ENCODE measurements around the gene LRRC47. TPM values are rescaled to one million over a fixed set of nuclear protein-coding genes. Genes with fewer than 3 reads are reported as not detected.
"Not testable (repeated sequence)": the region's sequence is repeated elsewhere in the genome, so short reads cannot be mapped to it uniquely, and the experiment has no call there.

LRRC47 gene
- total RNA-seq, 1 donor from 2014 or later = 55.4 TPM

DNA sequence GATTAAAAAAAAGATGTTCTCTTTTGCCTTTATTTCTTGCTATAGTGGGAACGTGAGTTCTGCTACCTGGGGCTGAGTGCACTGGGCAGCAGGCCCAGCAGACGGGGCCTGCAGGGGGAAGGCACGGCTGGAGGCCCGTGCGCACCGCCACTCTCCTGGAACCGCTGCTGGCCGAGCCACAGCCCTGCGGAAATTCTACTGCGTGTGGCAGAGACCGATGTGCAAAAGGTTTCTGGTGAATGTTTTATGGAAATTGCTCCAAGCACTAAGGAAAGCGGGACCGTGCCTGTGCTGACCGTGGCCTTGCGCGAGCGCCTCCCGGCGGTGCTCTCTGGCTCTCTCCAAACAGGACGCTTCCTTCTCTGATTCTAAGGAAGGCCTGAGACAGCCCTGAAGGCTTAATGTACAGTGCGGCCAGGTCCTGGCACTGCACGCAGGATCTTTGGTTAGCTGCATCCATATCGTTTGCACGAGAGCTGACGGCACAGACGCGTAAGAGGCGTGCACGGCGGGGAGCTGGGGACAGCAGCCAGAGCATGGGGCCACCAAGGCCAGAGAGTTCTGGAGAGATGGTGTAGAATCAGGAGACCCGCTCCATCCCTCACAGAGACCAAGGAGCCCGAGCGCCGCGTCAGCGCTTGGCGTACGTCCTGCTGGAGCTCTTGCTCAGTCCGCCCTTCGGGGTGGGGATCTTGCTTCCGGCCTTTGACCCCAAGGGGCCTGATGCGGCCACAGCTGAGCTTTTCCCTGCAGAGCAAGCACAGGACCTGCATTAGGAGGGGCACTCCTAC is 18.7 kb upstream of the LRRC47 start:
- H3K27me3 Mint-ChIP-seq (ENCODE audit: low read depth) = peaks cover 4% of the 10 kb centered on the region
- H3K27ac Mint-ChIP-seq = no peak overlapping the region
- TF ChIP-seq, protein P1, sequence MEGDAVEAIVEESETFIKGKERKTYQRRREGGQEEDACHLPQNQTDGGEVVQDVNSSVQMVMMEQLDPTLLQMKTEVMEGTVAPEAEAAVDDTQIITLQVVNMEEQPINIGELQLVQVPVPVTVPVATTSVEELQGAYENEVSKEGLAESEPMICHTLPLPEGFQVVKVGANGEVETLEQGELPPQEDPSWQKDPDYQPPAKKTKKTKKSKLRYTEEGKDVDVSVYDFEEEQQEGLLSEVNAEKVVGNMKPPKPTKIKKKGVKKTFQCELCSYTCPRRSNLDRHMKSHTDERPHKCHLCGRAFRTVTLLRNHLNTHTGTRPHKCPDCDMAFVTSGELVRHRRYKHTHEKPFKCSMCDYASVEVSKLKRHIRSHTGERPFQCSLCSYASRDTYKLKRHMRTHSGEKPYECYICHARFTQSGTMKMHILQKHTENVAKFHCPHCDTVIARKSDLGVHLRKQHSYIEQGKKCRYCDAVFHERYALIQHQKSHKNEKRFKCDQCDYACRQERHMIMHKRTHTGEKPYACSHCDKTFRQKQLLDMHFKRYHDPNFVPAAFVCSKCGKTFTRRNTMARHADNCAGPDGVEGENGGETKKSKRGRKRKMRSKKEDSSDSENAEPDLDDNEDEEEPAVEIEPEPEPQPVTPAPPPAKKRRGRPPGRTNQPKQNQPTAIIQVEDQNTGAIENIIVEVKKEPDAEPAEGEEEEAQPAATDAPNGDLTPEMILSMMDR (IDR thresholded peaks at IDR 0.05; ENCODE audit: unreplicated experiment) = no peak

DNA sequence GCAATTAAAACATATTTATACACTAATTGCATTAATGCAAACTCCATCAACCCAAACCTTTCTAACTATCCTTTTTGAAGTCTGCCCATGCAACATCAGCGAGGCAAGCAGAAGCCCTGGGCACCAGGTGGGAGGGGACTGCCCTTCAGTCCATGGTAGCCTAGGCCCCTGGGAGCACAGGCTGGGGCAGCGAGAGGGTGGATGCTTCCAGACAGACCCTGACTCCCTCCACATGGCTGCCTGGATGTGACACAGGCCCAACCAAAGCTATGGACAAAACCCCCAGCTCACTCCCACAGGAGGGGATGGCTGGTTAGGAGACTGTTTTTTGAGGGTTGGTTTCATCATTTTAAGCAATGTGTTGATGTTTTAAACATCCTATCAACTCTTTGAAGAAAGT is 17.8 kb upstream of the LRRC47 start:
- H3K9me3 Mint-ChIP-seq = no peaks in the 10 kb centered on the region
- H3K4me3 Mint-ChIP-seq = no peak overlapping the region
- no peak for DNase-seq (ENCODE audit: low spot score in 2 of 2, unreplicated experiment in 2 of 2)
- TF ChIP-seq, protein P1 (IDR thresholded peaks at IDR 0.05; ENCODE audit: unreplicated experiment) = no peak
- H3K4me1 Mint-ChIP-seq = peaks cover 2% of the 10 kb centered on the region
- H3K36me3 Mint-ChIP-seq = peaks cover 17% of the 10 kb centered on the region
- H3K27me3 Mint-ChIP-seq (ENCODE audit: low read depth) = peaks cover 4% of the 10 kb centered on the region
- no peak overlapping the region for H3K27ac Mint-ChIP-seq

More for the DNA sequence above, 18.7 kb upstream of the LRRC47 start:
- no peaks in the 10 kb centered on the region for H3K9me3 Mint-ChIP-seq
- peaks cover 8% of the 10 kb centered on the region for H3K4me1 Mint-ChIP-seq
- peaks cover 18% of the 10 kb centered on the region for H3K36me3 Mint-ChIP-seq
- no peak overlapping the region for H3K4me3 Mint-ChIP-seq
- DNase-seq (ENCODE audit: low spot score in 2 of 2, unreplicated experiment in 2 of 2) = no peak

DNA sequence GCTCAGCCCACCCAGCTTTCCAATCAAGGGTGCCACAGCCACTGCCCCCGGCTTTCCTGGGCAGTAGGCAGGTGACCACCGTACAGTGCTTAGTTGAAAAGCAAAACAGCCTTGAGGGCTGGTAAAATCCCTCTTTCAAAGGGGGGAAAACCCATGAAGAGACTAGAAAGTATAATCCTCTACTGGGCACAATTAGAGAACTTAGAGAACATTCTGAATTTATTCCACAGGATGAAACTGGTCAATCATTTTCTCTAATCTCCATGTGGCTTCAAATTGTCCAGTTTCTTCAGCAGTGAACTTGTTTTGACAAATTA is 15.3 kb upstream of the LRRC47 start:
- Mint-ChIP-seq H3K27ac (no peak overlapping the region), H3K4me3 (no peak overlapping the region), H3K9me3 (no peaks in the 10 kb centered on the region), H3K4me1 (peaks cover 2% of the 10 kb centered on the region), H3K36me3 (peaks cover 13% of the 10 kb centered on the region), H3K27me3 (ENCODE audit: low read depth) (peaks cover 4% of the 10 kb centered on the region)
- TF ChIP-seq, protein P1 (IDR thresholded peaks at IDR 0.05; ENCODE audit: unreplicated experiment) = no peak
- no peak for DNase-seq (ENCODE audit: low spot score in 2 of 2, unreplicated experiment in 2 of 2)

DNA sequence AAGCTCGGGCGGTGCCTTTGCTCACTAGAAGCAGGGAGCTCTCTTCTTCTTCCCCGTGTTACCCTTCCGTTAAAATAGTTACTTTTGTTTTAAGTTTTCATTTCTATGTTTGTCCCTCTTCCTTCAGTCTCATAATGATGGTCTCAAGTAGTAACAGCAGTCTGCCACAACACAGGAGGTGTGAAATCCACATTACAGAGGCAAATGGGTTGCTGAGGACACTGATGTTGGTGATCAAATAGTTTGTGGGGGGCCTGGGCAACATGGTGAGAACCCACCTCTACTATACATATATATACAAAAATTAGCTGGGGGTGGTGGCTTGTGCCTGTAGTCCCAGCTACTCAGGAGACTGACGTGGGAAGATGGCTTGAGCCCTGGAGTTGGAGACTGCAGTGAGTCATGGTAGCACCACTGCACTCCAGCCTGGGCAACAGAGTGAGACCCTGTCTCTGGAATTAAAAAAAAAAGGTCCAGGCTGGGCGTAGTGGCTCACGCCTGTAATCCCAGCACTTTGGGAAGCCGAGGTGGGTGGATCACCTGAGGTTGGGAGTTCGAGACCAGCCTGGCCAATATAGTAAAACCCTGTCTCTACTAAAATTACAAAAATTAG is 14.0 kb upstream of the LRRC47 start:
- not testable (repeated sequence) for H3K4me1 Mint-ChIP-seq; H3K27ac Mint-ChIP-seq; H3K4me3 Mint-ChIP-seq; DNase-seq (ENCODE audit: low spot score in 2 of 2, unreplicated experiment in 2 of 2); H3K27me3 Mint-ChIP-seq (ENCODE audit: low read depth); H3K36me3 Mint-ChIP-seq; H3K9me3 Mint-ChIP-seq

DNA sequence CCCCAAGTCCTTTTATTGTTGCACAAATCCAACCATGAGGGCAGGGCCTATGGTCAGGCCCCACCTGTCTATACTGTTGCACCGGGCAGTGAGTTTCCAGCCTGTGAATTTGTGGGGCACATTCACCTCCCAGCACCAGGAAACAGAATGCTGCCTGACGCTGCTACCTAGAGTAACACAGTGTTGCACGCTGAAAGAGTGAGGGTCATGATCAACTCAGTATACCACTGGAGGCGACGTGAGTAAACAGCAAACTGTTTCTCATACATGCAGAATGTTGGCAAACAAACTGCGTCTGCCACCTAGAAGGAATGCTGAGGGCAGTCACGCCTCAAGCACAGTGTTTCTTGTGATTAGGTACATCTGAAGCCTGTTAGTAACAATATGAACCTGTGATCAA is 13.4 kb upstream of the LRRC47 start:
- no peak overlapping the region for H3K27ac Mint-ChIP-seq
- DNase-seq (ENCODE audit: low spot score in 2 of 2, unreplicated experiment in 2 of 2) = no peak
- TF ChIP-seq, protein P1 (IDR thresholded peaks at IDR 0.05; ENCODE audit: unreplicated experiment) = no peak
- peaks cover 3% of the 10 kb centered on the region for H3K36me3 Mint-ChIP-seq
- peaks cover 6% of the 10 kb centered on the region for H3K9me3 Mint-ChIP-seq
- peaks cover 2% of the 10 kb centered on the region for H3K4me1 Mint-ChIP-seq
- H3K27me3 Mint-ChIP-seq (ENCODE audit: low read depth) = peaks cover 4% of the 10 kb centered on the region
- no peak overlapping the region for H3K4me3 Mint-ChIP-seq

DNA sequence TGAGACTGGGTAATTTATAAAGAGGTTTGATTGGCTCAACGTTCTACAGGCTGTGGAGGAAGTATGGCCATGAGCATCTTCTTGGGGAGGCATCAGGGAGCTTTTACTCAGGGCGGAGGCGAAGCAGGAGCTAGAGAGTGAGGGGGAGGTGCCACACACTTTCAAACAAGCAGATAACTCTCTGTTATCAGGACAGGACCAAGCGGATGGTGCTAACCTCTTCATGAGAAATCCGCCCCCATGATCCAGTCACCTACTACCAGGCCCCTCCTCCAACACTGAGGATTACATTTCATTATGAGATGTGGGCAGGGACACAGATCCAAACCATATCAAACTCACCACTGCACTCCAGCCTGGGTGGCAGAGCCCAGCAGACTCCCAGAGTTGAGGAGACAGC is 11.5 kb upstream of the LRRC47 start:
- no peaks in the 10 kb centered on the region for H3K36me3 Mint-ChIP-seq
- H3K4me1 Mint-ChIP-seq = peaks cover 2% of the 10 kb centered on the region
- peaks cover 23% of the 10 kb centered on the region for H3K27me3 Mint-ChIP-seq (ENCODE audit: low read depth)
- H3K4me3 Mint-ChIP-seq = no peak overlapping the region
- peaks cover 6% of the 10 kb centered on the region for H3K9me3 Mint-ChIP-seq
- TF ChIP-seq, protein P1 (IDR thresholded peaks at IDR 0.05; ENCODE audit: unreplicated experiment) = no peak
- H3K27ac Mint-ChIP-seq = no peak overlapping the region
- DNase-seq (ENCODE audit: low spot score in 2 of 2, unreplicated experiment in 2 of 2) = no peak

Measured in mesothelial cell of epicardium (in vitro differentiated cells).